ENCODE results near the gene NXPH2. TPM values are rescaled to one million over a fixed set of nuclear protein-coding genes. Genes with fewer than 3 reads are reported as not detected.

The NXPH2 gene
- total and polyA plus RNA-seq, 9 of the 15 experiments (the other 6 are each of a cell fraction or from before 2014, with no cell fraction given), result not detected

- H4K20me1 ChIP-seq (replicated peaks; ENCODE audit: control insufficient read depth, insufficient read depth, low read length), result no peaks in the 10 kb centered on the region
- H3K9me1 ChIP-seq (ENCODE audit: control insufficient read depth, insufficient read depth, low read length), result no peaks in the 10 kb centered on the region
- intact Hi-C loops (cut with micrococcal nuclease) (loop anchor here (2.0 to 10.0 kb wide), 3 partner anchors 312 to 920 kb away; no protein-coding TSS in a partner anchor), in situ Hi-C loops (cut with MboI) (no loop called here)
- ChIA-PET POLR2A (interaction anchor here (0.7 kb wide), 1 partner anchor 576 kb away, joined by 3 read pairs; no protein-coding TSS in a partner anchor), CTCF (ENCODE audit: low intra/inter-chr PET ratio) (interaction anchor here (0.9 kb wide), 1 partner anchor 840 kb away, joined by 3 read pairs; no protein-coding TSS in a partner anchor)
- peak in 2 of 4 experiments; percentile 7 to 18 for DNase-seq (ENCODE audit: extremely low read depth in 1 of 4, low spot score in 3 of 4)
- H3K36me3 ChIP-seq (ENCODE audit: control insufficient read depth, insufficient read depth, low read length), result no peaks in the 10 kb centered on the region
- no peak overlapping the region for H3K4me3 ChIP-seq
- H3K27ac ChIP-seq (ENCODE audit: extremely low read depth, low read depth, low read length), result no peak overlapping the region
- H3K9ac ChIP-seq (ENCODE audit: insufficient read depth in 1 of 2, low read depth in 2 of 2, low read length in 2 of 2), result no peak overlapping the region
- no peaks in the 10 kb centered on the region for H3K79me2 ChIP-seq (ENCODE audit: control insufficient read depth, insufficient read depth, low read length)
- H3K4me1 ChIP-seq (replicated peaks in 1 of 2; ENCODE audit: control insufficient read depth in 2 of 2, insufficient read depth in 2 of 2, low read length in 2 of 2), result no peaks in the 10 kb centered on the region
- no TSS peak for BruUV-seq (replicated peaks)
- FAIRE-seq, result no peak
- 0% methylated on average over 2 of the region's 2 CpGs for WGBS (ENCODE audit: insufficient coverage, low coverage, missing lambda C conversion rate)
- H3K4me2 ChIP-seq (ENCODE audit: insufficient read depth, low read length), result no peak overlapping the region
- no peak overlapping the region for H2AFZ ChIP-seq (ENCODE audit: low read depth, low read length)
- H3K9me3 ChIP-seq (replicated peaks; ENCODE audit: control insufficient read depth, insufficient read depth, low read depth, low read length), result no peaks in the 10 kb centered on the region
- H3K27me3 ChIP-seq (ENCODE audit: control insufficient read depth in 2 of 2, insufficient read depth in 2 of 2, low read length in 2 of 2), result peaks cover 0 to 2% of the 10 kb centered on the region in 2 experiments; a peak in 1 of 5 replicates
- ATAC-seq, result no peak
- no peak for TF ChIP-seq CHD1 (IDR thresholded peaks at IDR 0.05; ENCODE audit: low read length)
- TF ChIP-seq CBX1 (IDR thresholded peaks at IDR 0.05; ENCODE audit: low read depth), result no peak
- no peak for TF ChIP-seq TAF15 (IDR thresholded peaks at IDR 0.05; ENCODE audit: low read depth, low read length)
- peak; percentile 49 to 73 for TF ChIP-seq RAD21 (CRISPR knock-in tag; conservative IDR thresholded peaks at IDR 0.05 in 1 of 2, IDR thresholded peaks at IDR 0.05 in 1 of 2)
- peak; percentile 26; the same call in 1 of the 2 replicates for TF ChIP-seq REST (IDR thresholded peaks at IDR 0.05; ENCODE audit: borderline replicate concordance)
- no peak for TF ChIP-seq REST (CRISPR knock-in tag; IDR thresholded peaks at IDR 0.05; ENCODE audit: low read depth)
- no peak for TF ChIP-seq CCAR2 (IDR thresholded peaks at IDR 0.05; ENCODE audit: low read depth, low read length)
- no peak for TF ChIP-seq STAG1 (CRISPR knock-in tag; IDR thresholded peaks at IDR 0.05; ENCODE audit: borderline replicate concordance)
- TF ChIP-seq, protein P1, sequence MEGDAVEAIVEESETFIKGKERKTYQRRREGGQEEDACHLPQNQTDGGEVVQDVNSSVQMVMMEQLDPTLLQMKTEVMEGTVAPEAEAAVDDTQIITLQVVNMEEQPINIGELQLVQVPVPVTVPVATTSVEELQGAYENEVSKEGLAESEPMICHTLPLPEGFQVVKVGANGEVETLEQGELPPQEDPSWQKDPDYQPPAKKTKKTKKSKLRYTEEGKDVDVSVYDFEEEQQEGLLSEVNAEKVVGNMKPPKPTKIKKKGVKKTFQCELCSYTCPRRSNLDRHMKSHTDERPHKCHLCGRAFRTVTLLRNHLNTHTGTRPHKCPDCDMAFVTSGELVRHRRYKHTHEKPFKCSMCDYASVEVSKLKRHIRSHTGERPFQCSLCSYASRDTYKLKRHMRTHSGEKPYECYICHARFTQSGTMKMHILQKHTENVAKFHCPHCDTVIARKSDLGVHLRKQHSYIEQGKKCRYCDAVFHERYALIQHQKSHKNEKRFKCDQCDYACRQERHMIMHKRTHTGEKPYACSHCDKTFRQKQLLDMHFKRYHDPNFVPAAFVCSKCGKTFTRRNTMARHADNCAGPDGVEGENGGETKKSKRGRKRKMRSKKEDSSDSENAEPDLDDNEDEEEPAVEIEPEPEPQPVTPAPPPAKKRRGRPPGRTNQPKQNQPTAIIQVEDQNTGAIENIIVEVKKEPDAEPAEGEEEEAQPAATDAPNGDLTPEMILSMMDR (IDR thresholded peaks at IDR 0.05 in 2 of 3, conservative IDR thresholded peaks at IDR 0.05 in 1 of 3; ENCODE audit: insufficient read depth in 2 of 3, low read depth in 1 of 3, low read length in 3 of 3), result peak; percentile 17 to 61 (median 48); a peak in 5 of 6 replicates
- TF ChIP-seq NRF1 (conservative IDR thresholded peaks at IDR 0.05 in 1 of 2, IDR thresholded peaks at IDR 0.05 in 1 of 2), result no peak
- no peak for TF ChIP-seq LARP7 (IDR thresholded peaks at IDR 0.05)
These were observed 7.0 kb upstream of the NXPH2 start for GRCh38 chr2:138787053-138787666.
